Stimulated activated CD8-positive, alpha-beta memory T cell treated with anti-CD3 and anti-CD28 coated beads, Interleukin-7, amount 100 ng/mL, for 48 hours (primary cell): Measurements from ENCODE around the gene PSEN2.

ENCODE experiments used
- DNase-seq, 2 donors: peaks; one replicate each; pipeline ENCODE4 v3.0.0-alpha.2; 2020; ENCODE audit warnings: low read depth in 1 of 2; ENCODE audit errors: extremely low read depth in 1 of 2

The PSEN2 gene

GRCh38 chr1:226863446-226863845 is 7.0 kb upstream of the PSEN2 start:
- DNase-seq, result no peak

DNA sequence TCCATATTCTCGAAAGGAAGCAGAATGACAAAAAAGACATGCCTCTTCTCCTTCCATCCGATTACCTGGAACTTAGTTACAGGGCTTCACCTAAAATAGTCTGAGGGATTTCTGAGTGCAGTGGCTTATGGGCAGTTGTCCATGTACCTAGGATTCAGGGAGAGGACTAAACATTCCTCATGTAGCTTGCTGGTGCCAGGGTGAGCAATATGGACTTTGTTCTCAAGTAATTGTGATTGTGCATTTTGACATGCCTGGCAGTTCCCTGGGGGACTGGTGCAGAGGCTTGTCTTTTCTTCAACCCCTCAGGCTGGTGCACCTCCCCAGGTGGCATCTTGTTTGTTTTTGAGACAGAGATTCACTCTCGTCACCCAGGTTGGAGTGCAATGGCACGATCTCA is 6.1 kb upstream of the PSEN2 start:
- DNase-seq, result no peak

DNA sequence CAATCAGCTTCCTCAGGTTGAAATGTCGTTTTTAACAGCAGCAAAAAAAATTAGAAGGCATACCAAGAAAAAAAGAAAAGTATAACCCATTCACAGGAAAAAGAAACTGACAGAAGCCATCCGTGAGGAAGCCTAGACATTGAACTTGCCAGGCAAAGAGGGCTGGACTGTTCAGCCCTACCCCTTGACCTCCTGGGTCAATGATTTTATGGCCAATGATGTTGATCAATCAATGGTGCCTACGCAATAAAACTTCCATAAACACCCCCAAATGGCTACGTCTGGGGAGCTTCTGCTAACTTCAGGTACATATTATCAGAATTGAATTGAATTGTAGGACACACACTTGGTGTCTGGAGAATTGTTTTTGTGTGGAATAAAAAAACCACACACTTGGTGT is 4.8 kb upstream of the PSEN2 start:
- no peak for DNase-seq

DNA sequence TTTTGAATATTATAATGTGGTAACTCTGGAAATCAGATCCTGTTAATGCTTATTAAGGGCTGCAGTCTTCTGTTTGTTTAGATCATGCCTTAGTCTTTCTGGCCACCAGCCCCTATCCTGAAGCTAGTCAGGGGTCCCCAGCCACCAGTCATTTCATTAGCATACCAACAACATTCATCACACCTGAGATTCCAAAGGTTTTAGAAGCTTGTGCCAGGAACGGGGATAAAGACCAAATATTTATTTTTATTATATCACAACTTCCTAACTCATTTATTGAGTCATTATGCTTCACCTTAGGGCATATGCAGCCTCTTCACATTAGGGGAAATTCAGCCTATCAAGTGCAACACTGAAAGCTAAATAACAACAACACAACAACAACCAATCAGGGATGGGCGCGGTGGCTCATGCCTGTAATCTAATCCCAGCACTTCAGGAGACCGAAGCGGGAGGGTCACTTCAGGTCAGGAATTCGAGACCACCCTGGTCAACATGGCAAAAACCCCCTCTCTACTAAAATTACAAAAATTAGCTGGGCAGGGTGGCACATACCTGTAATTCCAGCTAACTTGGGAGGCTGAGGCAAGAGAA is 2.9 kb upstream of the PSEN2 start:
- no peak for DNase-seq

GRCh38 chr1:226868726-226869125 is 1.7 kb upstream of the PSEN2 start:
- DNase-seq, result no peak

- no peak for DNase-seq
Measured at GRCh38 chr1:226870026-226870400, 403 bp upstream of the PSEN2 start.

DNA sequence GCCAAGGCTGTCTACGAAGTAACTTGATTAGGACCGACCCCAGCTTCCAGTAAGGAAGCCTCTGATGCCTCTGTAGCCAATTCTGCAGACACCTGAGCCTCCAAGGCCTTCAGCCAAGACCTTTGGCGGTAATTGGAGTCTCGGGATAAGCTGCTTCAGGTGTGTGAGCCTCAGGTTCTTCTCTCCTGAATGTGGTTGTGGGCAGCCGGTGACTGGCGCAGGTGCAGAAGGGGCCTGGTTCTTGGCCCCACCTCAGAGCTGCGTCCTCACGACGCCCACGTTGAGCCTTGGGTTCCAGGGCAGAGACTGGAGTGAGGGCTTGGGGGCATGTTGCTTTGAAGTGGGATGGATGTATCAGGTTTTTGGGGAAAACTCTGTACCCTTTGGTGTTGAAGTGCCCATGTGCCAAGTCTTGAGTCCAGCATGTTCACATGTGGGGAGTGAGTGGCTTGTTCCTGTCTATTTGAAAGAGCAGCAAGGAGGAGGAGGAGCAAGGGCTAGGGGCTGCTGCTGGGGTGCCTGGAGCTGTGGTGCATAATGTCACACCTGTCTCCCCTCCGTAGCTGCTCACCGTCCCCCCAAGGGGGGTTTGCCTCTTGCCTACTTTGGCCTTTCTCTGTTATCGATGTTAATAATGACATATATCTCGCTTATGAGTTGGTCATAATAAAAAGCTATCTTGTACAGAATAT is 1.4 kb downstream of the PSEN2 start:
- DNase-seq, result no peak

GRCh38 chr1:226872437-226872836 is 2.0 kb downstream of the PSEN2 start:
- no peak for DNase-seq

DNA sequence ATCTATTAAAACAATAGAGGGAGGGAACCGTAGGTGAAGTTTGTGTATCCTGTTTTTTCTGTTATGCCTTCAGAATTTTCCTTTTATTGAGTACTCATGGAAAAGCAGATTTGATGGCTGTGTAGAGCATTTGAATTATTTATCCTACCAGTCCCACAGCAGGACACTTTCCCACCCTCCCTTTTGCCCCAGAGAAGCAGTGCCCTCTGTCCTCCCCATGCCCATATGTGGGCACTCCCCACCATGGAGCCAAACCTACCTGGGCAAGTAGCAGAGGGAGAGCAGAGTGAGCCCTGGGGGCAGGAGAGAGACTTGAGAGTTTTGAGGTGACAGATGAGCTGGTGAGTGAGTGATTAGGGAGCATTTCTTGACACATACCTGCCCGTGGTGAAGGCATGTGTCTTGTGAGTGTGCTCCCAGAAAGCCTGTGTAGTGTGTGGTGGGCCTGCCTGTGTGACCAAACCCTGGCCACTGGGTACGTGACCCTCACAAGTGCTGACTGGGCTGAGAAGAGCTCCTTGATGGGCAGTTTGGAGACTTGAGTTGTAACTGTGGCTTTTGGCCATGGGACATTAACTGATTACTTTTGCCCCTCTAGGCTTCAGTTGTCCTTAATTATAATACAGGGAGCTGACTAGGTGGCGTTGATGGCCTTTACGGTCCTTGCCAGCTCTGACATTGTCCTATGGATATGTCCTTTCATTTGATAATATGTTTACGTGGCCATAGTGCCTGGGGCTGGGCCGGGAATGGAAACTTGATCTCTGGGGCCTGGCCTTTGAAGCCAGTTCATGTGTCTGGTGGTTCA is 3.6 kb downstream of the PSEN2 start:
- no peak for DNase-seq

DNA sequence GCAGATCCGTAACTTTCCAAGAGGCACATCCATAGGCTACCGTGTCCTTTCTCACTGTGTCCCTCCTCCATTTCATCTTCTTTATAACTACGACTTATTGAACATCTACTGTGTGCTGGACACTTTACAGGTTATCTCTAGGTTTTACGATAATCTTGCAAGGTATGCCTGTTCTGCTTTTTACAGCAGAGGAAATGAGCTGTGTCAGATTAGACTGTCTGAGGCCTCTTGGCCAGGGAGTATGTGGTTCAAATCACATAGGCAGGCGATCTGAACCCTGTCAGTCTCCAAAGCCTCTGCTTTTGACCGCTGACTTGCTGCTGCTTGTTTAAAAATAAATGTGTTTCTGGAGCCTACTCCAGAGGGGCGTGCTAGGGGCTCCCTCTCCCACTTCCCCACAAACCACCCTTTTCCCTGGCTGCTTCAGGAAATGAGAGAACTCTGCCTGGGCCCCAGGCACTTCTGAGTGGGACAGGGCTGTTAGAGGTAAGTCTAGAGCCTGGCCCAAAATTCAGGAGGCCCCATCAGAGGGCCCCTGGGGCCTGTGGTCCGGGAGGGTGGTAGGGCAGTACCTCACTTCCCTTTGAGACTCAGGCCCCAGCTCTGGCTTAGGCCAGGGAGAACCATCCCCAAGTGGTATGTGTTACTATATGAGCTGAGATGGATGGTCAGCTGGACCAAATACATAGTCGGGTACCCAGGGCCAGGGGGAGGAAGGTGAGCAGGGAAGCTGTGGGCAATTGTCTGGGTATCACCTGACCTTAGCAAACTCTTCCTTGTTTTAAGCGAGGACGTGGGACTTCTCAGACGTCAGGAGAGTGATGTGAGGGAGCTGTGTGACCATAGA is 4.4 kb downstream of the PSEN2 start:
- DNase-seq, result no peak

DNA sequence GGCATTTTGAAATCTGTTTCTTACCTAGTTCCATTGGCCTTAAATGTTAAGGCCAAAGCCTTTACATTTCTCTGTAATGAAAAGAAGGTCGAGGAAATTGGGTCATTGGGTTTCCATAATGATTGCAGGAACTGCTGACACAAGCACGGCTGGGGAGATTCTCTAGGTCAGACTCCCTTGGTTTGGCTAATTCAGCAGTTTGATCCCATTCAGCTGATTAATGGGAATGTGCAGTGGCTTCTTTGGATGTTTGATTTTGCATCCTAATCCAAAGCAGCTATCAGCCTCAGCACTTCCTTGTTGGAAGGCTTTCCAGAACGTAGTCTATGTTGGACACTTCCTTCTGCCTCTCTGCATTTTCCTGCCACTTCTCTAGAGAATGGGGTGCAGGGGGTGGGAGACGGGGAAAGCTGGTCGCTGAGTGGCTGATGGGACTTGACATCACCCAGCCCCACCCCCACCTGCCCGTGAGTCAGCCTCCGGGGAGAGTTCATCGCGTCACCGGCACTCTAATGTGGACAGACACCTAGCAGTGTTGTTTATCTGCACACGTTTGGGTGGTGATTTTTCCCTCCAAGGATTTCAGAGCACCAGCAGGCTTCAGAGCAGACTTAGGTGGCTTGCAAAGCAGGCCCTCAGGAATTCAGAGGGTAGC is 5.4 kb downstream of the PSEN2 start:
- no peak for DNase-seq

- no peak for DNase-seq
Measured at GRCh38 chr1:226877669-226878068, 7.3 kb downstream of the PSEN2 start.

- no peak for DNase-seq
Measured at GRCh38 chr1:226880372-226881287, 10.2 kb downstream of the PSEN2 start.

DNA sequence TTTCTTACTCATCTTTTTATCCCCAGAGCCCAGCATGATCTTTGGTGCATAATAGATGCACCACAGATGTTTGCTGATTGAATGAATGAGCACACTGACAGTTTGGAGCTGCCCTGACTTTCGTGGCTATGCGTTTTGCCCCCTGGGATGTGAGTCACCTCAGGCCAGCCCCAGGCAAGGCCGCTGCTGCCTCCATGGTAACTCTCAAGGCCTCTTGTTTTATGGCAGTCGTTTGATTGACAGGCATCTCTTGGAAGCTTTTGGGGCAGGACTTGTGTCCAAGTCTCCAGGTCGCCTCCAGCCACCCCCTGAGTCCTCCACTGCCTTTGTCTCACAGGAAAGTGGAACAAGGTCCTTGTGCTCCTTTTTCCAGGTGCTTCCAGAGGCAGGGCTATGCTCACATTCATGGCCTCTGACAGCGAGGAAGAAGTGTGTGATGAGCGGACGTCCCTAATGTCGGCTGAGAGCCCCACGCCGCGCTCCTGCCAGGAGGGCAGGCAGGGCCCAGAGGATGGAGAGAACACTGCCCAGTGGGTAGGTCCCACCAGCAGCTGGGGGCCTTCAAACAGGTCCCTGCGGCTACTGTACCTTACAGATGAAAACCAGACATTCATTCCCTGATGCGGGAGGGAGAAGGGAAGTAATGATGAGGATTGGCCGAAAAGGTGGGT is 11.2 kb downstream of the PSEN2 start:
- no peak for DNase-seq

DNA sequence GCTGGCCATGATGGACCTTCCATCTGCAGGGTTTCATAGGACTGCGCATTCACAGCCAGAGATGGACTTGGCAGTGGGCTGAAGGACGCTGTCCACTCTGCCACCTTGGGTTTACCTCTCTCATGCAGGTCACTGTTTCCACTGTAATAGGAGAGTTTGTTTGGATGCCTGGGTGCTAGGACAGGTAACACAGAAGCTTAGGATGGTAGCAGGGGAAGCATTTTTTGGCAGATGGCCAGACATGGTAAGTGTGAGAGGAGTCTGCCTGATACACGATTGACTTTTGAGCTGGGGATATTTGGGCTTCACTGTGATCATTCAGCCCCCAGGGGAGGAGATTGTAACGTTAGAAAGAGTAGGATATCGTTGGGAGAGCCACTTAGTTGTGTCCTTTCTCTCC is 11.8 kb downstream of the PSEN2 start:
- no peak for DNase-seq

GRCh38 chr1:226882631-226883409 is 12.4 kb downstream of the PSEN2 start:
- no peak for DNase-seq

- DNase-seq, result no peak
Measured at GRCh38 chr1:226883630-226884029, 13.2 kb downstream of the PSEN2 start.

DNA sequence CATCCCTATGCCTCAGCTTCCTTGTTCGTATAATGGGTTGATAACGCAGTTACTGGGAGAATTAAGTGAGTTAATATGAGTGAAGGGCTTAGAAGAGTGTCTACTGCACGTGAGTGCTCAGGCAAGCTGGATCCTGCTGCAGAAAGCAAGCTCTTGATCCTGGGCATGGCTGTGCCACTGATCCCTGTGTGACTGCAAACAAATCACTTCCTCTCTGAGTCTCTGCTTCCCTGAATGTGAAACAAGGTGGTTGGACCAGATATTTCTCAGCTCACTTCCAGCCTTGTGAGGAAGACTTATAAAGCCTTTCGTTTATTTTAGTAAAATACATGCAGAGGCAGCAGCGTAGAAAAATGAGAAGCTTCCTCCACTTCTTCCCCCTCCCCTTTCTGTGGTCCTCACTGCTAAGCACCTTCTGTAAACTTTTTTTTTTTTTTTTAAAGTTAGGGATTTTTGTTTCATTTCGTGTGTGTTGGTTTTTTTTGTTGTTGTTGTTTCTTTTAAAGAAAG is 13.8 kb downstream of the PSEN2 start:
- no peak for DNase-seq
